Naive thymus-derived CD4-positive, alpha-beta T cell (primary cell): Measurements from ENCODE around the gene MSRB2. TPM values are rescaled to one million over a fixed set of nuclear protein-coding genes. Genes with fewer than 3 reads are reported as not detected.

ENCODE experiments used
- polyA plus RNA-seq, 2 donors: library from polyadenylated mRNA; unstranded; fragments of 300-500 nt; fragmentation: Illumina TruSeq; gene quantifications; one replicate each; pipeline ENCODE4 v1.2.3, GENCODE V29; 2021
- total RNA-seq, 6 experiments: library from RNA in 5 of 6; stranded (reverse) in 5 of 6; gene quantifications; 1 replicate in 5 of 6; 2 replicates in 1 of 6; pipeline ENCODE4 v1.2.3 and lab custom pipeline; 2021 to 2026

MSRB2 gene
- total and polyA plus RNA-seq, 7 experiments from 2014 or later, result 4.7 to 16.9 (median 9.4) TPM

Other genes starting within 250 kb of the MSRB2 start
- not detected for gene ARMC3, start 167.5 kb upstream of the MSRB2 start, total RNA-seq
- gene ARMC3, start 167.5 kb upstream of the MSRB2 start, polyA plus RNA-seq, result not detected
- not detected for gene PTF1A, start 96.7 kb downstream of the MSRB2 start, total RNA-seq
- not detected for gene PTF1A, start 96.7 kb downstream of the MSRB2 start, polyA plus RNA-seq
- not detected for gene C10orf67, start 249.2 kb downstream of the MSRB2 start, total RNA-seq
- not detected for gene C10orf67, start 249.2 kb downstream of the MSRB2 start, polyA plus RNA-seq